CD14-positive monocyte (primary cell): ENCODE measurements around the gene PEX12. TPM values are rescaled to one million over a fixed set of nuclear protein-coding genes. Genes with fewer than 3 reads are reported as not detected.

Experiments
- DNase-seq, 3 donors: peaks; one replicate each; pipeline ENCODE4 v3.0.0-alpha.2; 2011 to 2022
- H2AFZ ChIP-seq: 2 replicates; pipeline ENCODE4 v1.6.0; 2012; ENCODE audit warnings: mild to moderate bottlenecking, low read depth, low read length, inconsistent platforms; ENCODE audit not compliant: insufficient read depth, poor library complexity, severe bottlenecking
- H3K27ac ChIP-seq, 2 donors: 1 replicate in 1 of 2; 2 replicates in 1 of 2; pipeline ENCODE4 v1.5.1; 2012 to 2013; ENCODE audit warnings: low read length in 2 of 2, control low read depth in 1 of 2, inconsistent platforms in 1 of 2, low read depth in 1 of 2, mild to moderate bottlenecking in 1 of 2
- H3K27me3 ChIP-seq, 2 donors: one replicate each; pipeline versions ENCODE4 v1.6.0 to v1.6.1; 2011 to 2013; ENCODE audit warnings: low read length in 2 of 2; ENCODE audit not compliant: control insufficient read depth in 2 of 2, insufficient read depth in 2 of 2
- H3K36me3 ChIP-seq, 2 donors: replicated peaks in 1 of 2; 1 replicate in 1 of 2; 2 replicates in 1 of 2; pipeline versions ENCODE4 v1.5.1 to v1.6.1; 2012 to 2013; ENCODE audit warnings: low read length in 2 of 2, control low read depth in 1 of 2, inconsistent platforms in 1 of 2, mild to moderate bottlenecking in 1 of 2; ENCODE audit not compliant: insufficient read depth in 2 of 2, control insufficient read depth in 1 of 2
- H3K4me1 ChIP-seq, 2 donors: 1 replicate in 1 of 2; 2 replicates in 1 of 2; pipeline versions ENCODE4 v1.5.1 to v1.6.1; 2012 to 2013; ENCODE audit warnings: low read length in 2 of 2, control low read depth in 1 of 2, inconsistent platforms in 1 of 2, mild to moderate bottlenecking in 1 of 2, moderate library complexity in 1 of 2; ENCODE audit not compliant: insufficient read depth in 2 of 2, control insufficient read depth in 1 of 2
- H3K4me2 ChIP-seq: replicated peaks from 2 replicates; pipeline ENCODE3; 2012; ENCODE audit warnings: low read length, moderate library complexity, mild to moderate bottlenecking; ENCODE audit not compliant: poor library complexity, severe bottlenecking; ENCODE audit errors: extremely low read depth
- H3K4me3 ChIP-seq, 3 experiments: fragments of 200-600 bp in 1 of 3; sonication (generic) in 1 of 3; replicated peaks in 1 of 3; 1 replicate in 2 of 3; 2 replicates in 1 of 3; pipeline ENCODE4 v1.5.1; 2011 to 2013; ENCODE audit warnings: low read length in 3 of 3, mild to moderate bottlenecking in 3 of 3, control low read depth in 2 of 3, low read depth in 2 of 3, inconsistent platforms in 1 of 3, moderate library complexity in 1 of 3
- H3K79me2 ChIP-seq: 2 replicates; pipeline ENCODE4 v1.6.0; 2012; ENCODE audit warnings: mild to moderate bottlenecking, control low read depth, inconsistent platforms, low read length, moderate library complexity; ENCODE audit not compliant: insufficient read depth
- H3K9ac ChIP-seq: 2 replicates; pipeline ENCODE4 v1.6.0; 2017; ENCODE audit warnings: low read length, mild to moderate bottlenecking; ENCODE audit not compliant: insufficient read depth, poor library complexity, severe bottlenecking
- H3K9me3 ChIP-seq, 2 donors: replicated peaks in 1 of 2; 1 replicate in 1 of 2; 2 replicates in 1 of 2; pipeline versions ENCODE4 v1.5.1 to v1.6.1; 2012 to 2013; ENCODE audit warnings: low read length in 2 of 2, control low read depth in 1 of 2; ENCODE audit not compliant: control insufficient read depth in 1 of 2, insufficient read depth in 1 of 2
- H4K20me1 ChIP-seq: 2 replicates; pipeline ENCODE4 v1.6.0; 2012; ENCODE audit warnings: mild to moderate bottlenecking, low read length, control low read depth, moderate library complexity; ENCODE audit not compliant: insufficient read depth
- H3K27ac Mint-ChIP-seq, 7 donors: one replicate each; pipeline ENCODE4 v1.8.0; 2020; ENCODE audit warnings: mild to moderate bottlenecking in 7 of 7, mixed read lengths in 7 of 7, moderate library complexity in 6 of 7, inconsistent platforms in 2 of 7
- H3K27me3 Mint-ChIP-seq, 3 donors: one replicate each; pipeline ENCODE4 v1.8.0; 2021 to 2022; ENCODE audit warnings: low read depth in 3 of 3, mild to moderate bottlenecking in 3 of 3, mixed read lengths in 3 of 3, moderate library complexity in 3 of 3, inconsistent platforms in 1 of 3
- H3K36me3 Mint-ChIP-seq, 2 donors: one replicate each; pipeline ENCODE4 v1.8.0; 2020; ENCODE audit warnings: mixed read lengths in 2 of 2, inconsistent platforms in 1 of 2, mild to moderate bottlenecking in 1 of 2
- H3K4me1 Mint-ChIP-seq: one replicate; pipeline ENCODE4 v1.8.0; 2020; ENCODE audit warnings: mild to moderate bottlenecking, mixed read lengths
- H3K4me3 Mint-ChIP-seq, 2 donors: one replicate each; pipeline ENCODE4 v1.8.0; 2020; ENCODE audit warnings: mild to moderate bottlenecking in 2 of 2, mixed read lengths in 2 of 2, moderate library complexity in 1 of 2
- H3K9me3 Mint-ChIP-seq, 7 donors: one replicate each; pipeline ENCODE4 v1.8.0; 2020 to 2022; ENCODE audit warnings: mixed read lengths in 7 of 7, mild to moderate bottlenecking in 6 of 7, moderate library complexity in 6 of 7, inconsistent platforms in 2 of 7
- CTCF ChIP-seq: fragments of 200-600 bp; IDR thresholded peaks from one replicate; pipeline ENCODE4 v1.8.0; 2022; ENCODE audit warnings: antibody characterized with exemption, mild to moderate bottlenecking
- WGBS: methylation state at CpG from one replicate; pipeline ENCODE4 v1.1.5; 2013; ENCODE audit warnings: missing lambda C conversion rate; ENCODE audit not compliant: insufficient coverage; 5-methylcytosine and 5-hydroxymethylcytosine counted together
- intact Hi-C, 2 donors: fragments of 100-400 bp; cut with micrococcal nuclease; formaldehyde crosslinking; loops; one replicate each; pipeline versions ENCODE4 v1.15.0 to v1.15.1; 2023
- polyA plus RNA-seq, 3 donors: library from polyadenylated mRNA; depleted of rRNA in 1 of 3; unstranded in 2 of 3; stranded (reverse) in 1 of 3; fragments of 300-500 nt in 2 of 3; fragments of >200 nt in 1 of 3; fragmentation: Illumina TruSeq in 2 of 3; gene quantifications; 1 replicate in 2 of 3; 2 replicates in 1 of 3; pipeline ENCODE4 v1.2.3, GENCODE V29; 2012 to 2021

Gene PEX12
- polyA plus RNA-seq, 3 donors = 0.08 to 0.72 (median 0.31) TPM

- Histone ChIP-seq H3K79me2 (no peaks in the 10 kb centered on the region), H3K36me3 (peaks cover 80 to 98% of the 10 kb centered on the region in 2 donors), H2AFZ (no peak overlapping the region), H3K27ac (no peak overlapping the region), H3K9ac (no peak overlapping the region), H4K20me1 (no peaks in the 10 kb centered on the region), H3K9me3 (no peaks in the 10 kb centered on the region), H3K4me1 (no peaks in the 10 kb centered on the region), H3K4me2 (no peak overlapping the region), H3K4me3 (no peak overlapping the region), H3K27me3 (no peaks in the 10 kb centered on the region)
- Mint-ChIP-seq H3K4me1 (no peaks in the 10 kb centered on the region), H3K4me3 (no peak overlapping the region), H3K36me3 (peaks cover 73 to 96% of the 10 kb centered on the region in 2 donors), H3K9me3 (no peaks in the 10 kb centered on the region), H3K27me3 (no peaks in the 10 kb centered on the region), H3K27ac (peak overlapping the region in 2 of 7 donors; percentile 32 to 53)
- WGBS = 100% methylated on average over 1 of the region's 2 CpGs
- intact Hi-C loops = no loop called here
- TF ChIP-seq CTCF = no peak
- no peak for DNase-seq
Measured at GRCh38 chr17:35605678-35606077, 27.3 kb upstream of the PEX12 start.

- Mint-ChIP-seq H3K27ac (no peak overlapping the region), H3K4me3 (no peak overlapping the region), H3K9me3 (no peaks in the 10 kb centered on the region), H3K27me3 (no peaks in the 10 kb centered on the region), H3K4me1 (no peaks in the 10 kb centered on the region), H3K36me3 (peaks cover 71 to 91% of the 10 kb centered on the region in 2 donors)
- H3K79me2 ChIP-seq = no peaks in the 10 kb centered on the region
- peaks cover 83 to 98% of the 10 kb centered on the region in 2 donors for H3K36me3 ChIP-seq
- TF ChIP-seq CTCF = no peak
- DNase-seq = no peak
- no peak overlapping the region for H3K27ac ChIP-seq
- no peaks in the 10 kb centered on the region for H3K27me3 ChIP-seq
- no peak overlapping the region for H2AFZ ChIP-seq
- no peaks in the 10 kb centered on the region for H3K9me3 ChIP-seq
- no peak overlapping the region for H3K9ac ChIP-seq
- no peak overlapping the region for H3K4me2 ChIP-seq
- intact Hi-C loops = no loop called here
- H3K4me3 ChIP-seq = no peak overlapping the region
- no peaks in the 10 kb centered on the region for H3K4me1 ChIP-seq
- WGBS = 96% methylated on average over 3 of the region's 7 CpGs
- no peaks in the 10 kb centered on the region for H4K20me1 ChIP-seq
Measured at GRCh38 chr17:35603674-35604073, 25.3 kb upstream of the PEX12 start.
